Uterine smooth muscle cell (primary cell): ENCODE data around the gene STYX. TPM values are rescaled to one million over a fixed set of nuclear protein-coding genes. Genes with fewer than 3 reads are reported as not detected.

ENCODE experiments used
- total RNA-seq: library from RNA; depleted of rRNA; stranded (reverse); fragments of >200 nt; gene quantifications from 2 replicates; pipeline ENCODE4 v1.2.3, GENCODE V29; 2014

The STYX gene
- 16.6 and 17.5 TPM in 2 replicates for total RNA-seq

GRCh38 chr14:52729925-52730708 is at the start of gene STYX:
Gene STYX, plus strand, starts transcription at chr14:52730166. Its CDS starts 309 bp downstream, at chr14:52730475.

GRCh38 chr14:52695481-52696091 is 34.4 kb upstream of the STYX start, which contains the start of gene ERO1A:
Gene ERO1A, minus strand, starts transcription at chr14:52695558. Its CDS starts 77 bp downstream, at chr14:52695481.

GRCh38 chr14:52706724-52707706 is 23.0 kb upstream of the STYX start, which contains the start of gene PSMC6:
Gene PSMC6, plus strand, starts transcription at chr14:52707200. Its CDS starts 20 bp downstream, at chr14:52707220.

GRCh38 chr14:52791223-52792096 is 61.5 kb downstream of the STYX start, which contains the start of gene GNPNAT1:
Gene GNPNAT1, minus strand, starts transcription at chr14:52791607. Its CDS starts 6,957 bp downstream, at chr14:52784650.

Other genes starting within 250 kb of the STYX start
- 3.3 and 5.2 TPM in 2 replicates for gene TXNDC16, start 177.7 kb upstream of the STYX start, total RNA-seq
- gene GPR137C, start 177.3 kb upstream of the STYX start, total RNA-seq: 0.37 and 0.44 TPM in 2 replicates
- 116 and 120 TPM in 2 replicates for gene ERO1A, start 34.6 kb upstream of the STYX start, total RNA-seq
- 127 and 181 TPM in 2 replicates for gene PSMC6, start 23.0 kb upstream of the STYX start, total RNA-seq
- 36.0 and 43.5 TPM in 2 replicates for gene GNPNAT1, start 61.4 kb downstream of the STYX start, total RNA-seq
- 107 and 157 TPM in 2 replicates for gene FERMT2, start 220.9 kb downstream of the STYX start, total RNA-seq